Activated naive CD8-positive, alpha-beta T cell treated with anti-CD3 and anti-CD28 coated beads, Interleukin-2, amount 10 ng/mL, durations not matched to agents 7 days and 5 days (primary cell): ENCODE measurements around the gene SUN2. TPM values are rescaled to one million over a fixed set of nuclear protein-coding genes. Genes with fewer than 3 reads are reported as not detected.

ENCODE experiments used
- ATAC-seq: fragments of 150-1000 bp; cut with Tn5 transposase; one replicate; pipeline ENCODE4 v1.10.0; 2021; ENCODE audit warnings: low read depth, moderate library complexity
- POLR2A ChIA-PET: fragments of 350-600 bp; sonication (Branson Sonifier 250); formaldehyde crosslinking; loops from one replicate; lab custom pipeline; 2021; ENCODE audit warnings: antibody characterized with exemption; lab: Charles Lee
- DNase-seq: peaks from one replicate; pipeline ENCODE4 v3.0.0; 2021
- H3K27ac Mint-ChIP-seq: one replicate; pipeline ENCODE4 v1.8.0; 2022; ENCODE audit warnings: mild to moderate bottlenecking, mixed read lengths
- H3K27me3 Mint-ChIP-seq: one replicate; pipeline ENCODE4 v1.8.0; 2022; ENCODE audit warnings: mild to moderate bottlenecking, moderate library complexity, mixed read lengths
- H3K36me3 Mint-ChIP-seq: one replicate; pipeline ENCODE4 v1.8.0; 2021; ENCODE audit warnings: mild to moderate bottlenecking, mixed read lengths
- H3K4me1 Mint-ChIP-seq: one replicate; pipeline ENCODE4 v1.8.0; 2021; ENCODE audit warnings: mixed read lengths
- H3K4me3 Mint-ChIP-seq: one replicate; pipeline ENCODE4 v1.8.0; 2022; ENCODE audit warnings: mild to moderate bottlenecking, moderate library complexity, mixed read lengths
- H3K9me3 Mint-ChIP-seq: one replicate; pipeline ENCODE4 v1.8.0; 2021; ENCODE audit warnings: mixed read lengths
- total RNA-seq, 2 experiments: library from RNA; stranded (reverse); gene quantifications; one replicate each; pipeline ENCODE4 v1.2.3, GENCODE V29; 2021

SUN2 gene
- total RNA-seq, 2 experiments from 2014 or later, result 607 to 626 TPM

DNA sequence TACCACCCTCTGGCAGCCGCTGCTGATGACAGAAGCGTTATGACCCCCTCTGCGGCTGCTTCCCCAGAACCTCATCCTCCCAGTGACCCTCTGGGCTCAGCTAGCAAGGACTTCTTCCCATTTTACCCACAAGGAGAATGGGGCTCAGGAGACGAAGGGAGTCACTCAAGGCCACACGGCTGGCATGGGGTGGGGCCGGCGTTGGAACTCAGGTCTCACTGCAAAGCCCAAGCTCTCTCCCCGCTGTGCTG, 16.8 kb upstream of the SUN2 start:
- POLR2A ChIA-PET, result no interaction called here
- Mint-ChIP-seq H3K27me3 (no peaks in the 10 kb centered on the region), H3K9me3 (no peaks in the 10 kb centered on the region), H3K4me1 (peaks cover 12% of the 10 kb centered on the region), H3K36me3 (no peaks in the 10 kb centered on the region), H3K4me3 (no peak overlapping the region), H3K27ac (no peak overlapping the region)
- ATAC-seq (no peak), DNase-seq (no peak)

DNA sequence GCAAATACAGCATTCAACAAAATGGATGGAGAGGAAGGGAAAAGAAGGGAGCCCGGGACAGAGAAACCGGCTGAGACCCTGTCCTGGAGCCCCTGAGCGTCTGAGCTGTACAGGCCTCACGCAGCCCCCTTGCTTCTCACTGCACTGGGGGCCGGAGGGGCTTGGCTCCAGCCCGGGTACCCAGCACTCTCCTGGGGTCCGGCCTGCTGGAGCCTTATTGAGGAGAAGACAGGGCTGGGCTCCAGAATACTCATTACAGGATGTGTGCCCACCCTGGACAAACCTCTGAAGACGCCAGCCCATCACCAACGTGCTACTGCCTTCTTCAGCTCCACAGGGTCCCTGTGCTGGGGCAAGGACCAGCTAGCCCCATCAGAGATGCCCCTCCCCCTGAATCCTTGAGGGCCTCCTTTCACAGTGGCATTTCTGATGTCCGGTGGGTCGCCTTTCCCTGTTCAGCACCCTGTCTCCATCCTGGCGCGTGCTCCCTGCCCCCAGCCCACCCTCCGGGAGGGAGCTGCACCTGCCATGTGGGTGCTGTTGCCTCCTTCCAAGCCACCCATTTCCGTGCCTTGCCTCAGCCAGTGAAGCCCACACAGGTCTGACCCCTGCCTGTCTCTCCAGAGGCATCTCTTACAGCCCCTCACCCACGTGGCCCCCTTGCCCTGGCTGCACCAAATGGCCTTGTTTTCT, 14.6 kb upstream of the SUN2 start:
- Mint-ChIP-seq H3K27ac (no peak overlapping the region), H3K36me3 (no peaks in the 10 kb centered on the region), H3K9me3 (no peaks in the 10 kb centered on the region), H3K4me1 (peaks cover 9% of the 10 kb centered on the region), H3K27me3 (no peaks in the 10 kb centered on the region), H3K4me3 (no peak overlapping the region)
- DNase-seq, result no peak
- ATAC-seq, result no peak
- POLR2A ChIA-PET, result no interaction called here

DNA sequence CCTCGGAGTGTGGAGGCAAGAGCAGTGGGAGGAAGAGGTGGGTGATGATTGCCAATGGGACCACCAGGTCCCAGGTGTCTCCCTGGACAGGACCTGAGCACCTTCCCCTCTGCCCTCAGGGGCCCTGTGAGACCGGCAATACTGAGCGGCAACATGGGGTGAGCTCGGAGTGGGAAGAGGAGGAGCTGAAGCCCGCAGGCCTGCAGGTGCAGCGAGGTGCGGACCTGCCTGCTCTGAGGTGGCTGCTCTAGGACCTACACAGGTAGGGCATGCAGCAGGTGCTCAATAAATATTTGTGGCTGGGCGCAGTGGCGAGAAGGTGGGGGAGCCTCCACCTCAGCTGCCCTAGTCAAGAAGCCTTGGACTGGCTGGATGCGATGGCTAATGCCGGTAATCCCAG, 12.2 kb upstream of the SUN2 start:
- Mint-ChIP-seq H3K4me1 (peaks cover 4% of the 10 kb centered on the region), H3K9me3 (no peaks in the 10 kb centered on the region), H3K4me3 (no peak overlapping the region), H3K27me3 (no peaks in the 10 kb centered on the region), H3K36me3 (no peaks in the 10 kb centered on the region), H3K27ac (no peak overlapping the region)
- DNase-seq (no peak), ATAC-seq (no peak)
- POLR2A ChIA-PET, result interaction anchor here (0.5 kb wide), 1 partner anchor 108 kb away, joined by 3 read pairs; no protein-coding TSS in a partner anchor

DNA sequence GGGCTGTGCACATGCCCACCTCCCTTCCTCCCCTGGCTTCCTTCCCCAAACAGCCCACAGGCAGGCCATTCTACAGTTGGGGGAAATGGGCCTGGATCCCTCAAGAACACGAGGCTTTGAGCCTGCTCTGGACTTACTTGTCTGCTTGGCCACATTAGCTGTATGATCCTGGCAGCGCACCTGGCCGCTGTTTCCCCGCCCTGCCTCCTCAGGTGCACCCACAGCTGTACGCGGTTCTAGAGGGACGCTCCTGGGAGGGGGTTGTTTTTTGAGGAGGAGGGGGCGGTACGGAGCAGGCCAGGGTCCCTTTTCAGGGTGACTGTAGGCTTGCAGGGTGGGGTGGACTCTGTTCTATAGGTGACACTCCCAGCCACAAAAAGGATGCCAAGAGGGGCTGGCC, 11.5 kb upstream of the SUN2 start:
- Mint-ChIP-seq H3K9me3 (no peaks in the 10 kb centered on the region), H3K4me3 (no peak overlapping the region)

DNA sequence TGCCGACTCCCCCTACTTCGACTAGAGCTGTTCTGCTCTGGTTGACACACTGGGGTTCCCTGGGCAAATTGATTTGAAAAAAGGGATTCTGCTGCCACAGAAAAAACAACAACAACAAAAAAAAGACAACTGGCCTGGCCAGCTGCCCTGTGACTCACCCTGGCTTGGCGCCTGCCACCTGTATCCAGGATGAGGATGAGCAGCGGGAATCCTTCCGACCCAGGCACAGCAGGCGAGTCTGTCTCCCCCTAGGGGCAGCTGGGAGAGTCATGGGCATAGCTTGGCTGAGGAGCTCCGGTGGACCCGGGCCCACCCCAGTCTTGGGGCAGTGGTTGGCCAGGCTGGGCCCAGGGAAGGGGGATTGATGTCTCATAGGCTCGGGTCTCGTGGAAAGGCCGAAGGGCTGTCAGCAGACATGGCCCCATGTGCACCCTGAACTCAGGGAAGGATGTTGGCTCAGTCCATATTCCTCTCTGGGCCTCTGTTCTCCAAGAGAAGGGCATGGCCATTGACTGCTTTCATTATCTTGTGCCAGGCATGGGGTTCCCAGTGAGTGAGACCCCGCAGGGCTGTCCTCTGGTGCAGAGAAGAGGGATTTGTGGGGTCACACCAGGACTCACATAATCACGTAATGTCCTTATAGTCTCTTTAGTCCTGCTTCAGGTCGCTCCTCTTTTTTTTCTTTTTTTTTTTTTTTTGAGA, 10.4 kb upstream of the SUN2 start:
- no peaks in the 10 kb centered on the region for H3K27me3 Mint-ChIP-seq
- no peak overlapping the region for H3K4me3 Mint-ChIP-seq
- H3K4me1 Mint-ChIP-seq, result peaks cover 4% of the 10 kb centered on the region
- POLR2A ChIA-PET, result interaction anchor here (0.9 to 1.9 kb wide), 4 partner anchors 8 to 38 kb away, joined by 3 to 12 read pairs (median 4); no protein-coding TSS in a partner anchor
- H3K36me3 Mint-ChIP-seq, result no peaks in the 10 kb centered on the region
- no peak overlapping the region for H3K27ac Mint-ChIP-seq
- ATAC-seq (peak; percentile 46), DNase-seq (peak; percentile 55)
- no peaks in the 10 kb centered on the region for H3K9me3 Mint-ChIP-seq

More for the DNA sequence above, 11.5 kb upstream of the SUN2 start:
- H3K27ac Mint-ChIP-seq, result no peak overlapping the region
- POLR2A ChIA-PET, result interaction anchor here (0.6 to 1.9 kb wide), 3 partner anchors 9 to 35 kb away, joined by 3 to 12 read pairs (median 3); no protein-coding TSS in a partner anchor
- no peaks in the 10 kb centered on the region for H3K27me3 Mint-ChIP-seq
- no peak for DNase-seq
- no peaks in the 10 kb centered on the region for H3K36me3 Mint-ChIP-seq
- no peak for ATAC-seq
- peaks cover 4% of the 10 kb centered on the region for H3K4me1 Mint-ChIP-seq

DNA sequence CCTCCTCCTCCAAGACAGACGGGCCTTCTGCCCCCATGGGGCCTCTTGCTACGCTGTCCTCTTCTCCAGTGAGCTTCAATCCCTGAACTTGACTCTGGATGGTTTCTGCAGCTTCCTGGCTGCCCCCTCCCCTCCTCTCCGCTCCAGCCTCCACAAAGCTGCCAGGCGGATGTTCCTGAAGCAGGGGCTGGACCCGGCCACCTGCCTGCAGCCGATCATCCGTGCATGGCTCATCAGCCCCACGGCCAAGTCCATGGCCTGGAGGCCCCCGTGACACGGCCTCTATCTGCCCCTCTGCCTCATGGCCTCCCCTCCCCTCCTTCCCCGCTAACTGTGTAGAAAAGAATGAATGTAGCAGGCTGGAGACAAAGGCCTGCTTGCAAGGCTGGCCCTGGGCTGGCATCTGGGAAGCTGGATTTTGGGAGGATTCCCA, 6.8 kb upstream of the SUN2 start:
- DNase-seq (no peak), ATAC-seq (no peak)
- Mint-ChIP-seq H3K36me3 (peaks cover 4% of the 10 kb centered on the region), H3K4me3 (no peak overlapping the region), H3K27ac (no peak overlapping the region), H3K27me3 (no peaks in the 10 kb centered on the region), H3K9me3 (no peaks in the 10 kb centered on the region), H3K4me1 (peaks cover 18% of the 10 kb centered on the region)
- POLR2A ChIA-PET, result interaction anchor here (2.4 to 20.2 kb wide), 2 partner anchors 10 to 27 kb away, joined by 9 to 386 read pairs; no protein-coding TSS in a partner anchor

DNA sequence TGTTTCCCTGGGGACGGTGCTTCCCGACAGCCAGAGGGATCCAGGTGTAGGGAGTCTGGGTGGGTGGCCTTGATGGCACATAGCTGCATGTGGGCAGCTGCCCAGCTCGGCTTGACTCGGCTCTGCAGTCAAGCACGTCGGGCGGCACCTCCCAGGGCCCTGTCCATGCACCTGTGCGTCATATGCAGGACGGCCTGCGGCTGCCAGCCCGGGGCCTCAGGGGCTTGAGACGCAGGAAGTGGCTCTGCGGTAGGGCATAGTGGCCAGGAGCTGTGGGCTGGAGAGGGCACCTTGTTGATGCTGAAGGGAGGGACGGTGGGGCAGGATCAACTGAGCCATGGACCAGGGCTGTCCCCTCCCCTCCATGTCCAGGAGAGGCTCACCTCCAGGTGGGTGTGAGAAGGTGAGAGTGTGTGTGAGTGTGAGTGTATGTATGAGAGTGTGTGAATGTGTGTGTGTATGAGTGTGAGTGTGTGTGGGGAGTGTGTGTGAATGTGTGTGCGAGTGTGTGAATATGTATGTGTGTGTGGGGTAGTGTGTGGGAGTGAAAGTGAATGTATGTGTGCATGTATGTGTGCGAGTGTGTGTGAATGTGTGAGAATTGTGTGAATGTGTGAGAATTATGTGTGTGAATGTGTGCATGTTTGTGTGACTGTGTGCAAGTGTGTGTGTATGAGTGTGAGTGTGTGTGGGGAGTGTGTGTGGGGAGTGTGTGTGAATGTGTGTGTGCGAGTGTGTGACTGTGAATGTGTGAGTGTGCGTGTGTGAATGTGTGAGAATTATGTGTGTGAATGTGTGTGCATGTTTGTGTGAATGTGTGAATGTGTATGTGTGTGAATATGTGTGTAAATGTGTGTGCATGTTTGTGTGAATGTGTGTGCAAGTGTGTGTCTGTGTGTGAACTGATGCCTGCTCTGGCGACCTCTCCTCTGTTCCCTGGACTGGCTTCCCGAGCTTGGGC, 5.7 kb upstream of the SUN2 start:
- Mint-ChIP-seq H3K27me3 (no peaks in the 10 kb centered on the region), H3K4me3 (no peak overlapping the region), H3K27ac (no peak overlapping the region), H3K4me1 (peaks cover 22% of the 10 kb centered on the region), H3K9me3 (no peaks in the 10 kb centered on the region), H3K36me3 (peaks cover 9% of the 10 kb centered on the region)
- no peak for DNase-seq
- ATAC-seq, result no peak
- POLR2A ChIA-PET, result interaction anchor here (2.4 to 20.2 kb wide), 2 partner anchors 9 to 26 kb away, joined by 9 to 386 read pairs; no protein-coding TSS in a partner anchor

DNA sequence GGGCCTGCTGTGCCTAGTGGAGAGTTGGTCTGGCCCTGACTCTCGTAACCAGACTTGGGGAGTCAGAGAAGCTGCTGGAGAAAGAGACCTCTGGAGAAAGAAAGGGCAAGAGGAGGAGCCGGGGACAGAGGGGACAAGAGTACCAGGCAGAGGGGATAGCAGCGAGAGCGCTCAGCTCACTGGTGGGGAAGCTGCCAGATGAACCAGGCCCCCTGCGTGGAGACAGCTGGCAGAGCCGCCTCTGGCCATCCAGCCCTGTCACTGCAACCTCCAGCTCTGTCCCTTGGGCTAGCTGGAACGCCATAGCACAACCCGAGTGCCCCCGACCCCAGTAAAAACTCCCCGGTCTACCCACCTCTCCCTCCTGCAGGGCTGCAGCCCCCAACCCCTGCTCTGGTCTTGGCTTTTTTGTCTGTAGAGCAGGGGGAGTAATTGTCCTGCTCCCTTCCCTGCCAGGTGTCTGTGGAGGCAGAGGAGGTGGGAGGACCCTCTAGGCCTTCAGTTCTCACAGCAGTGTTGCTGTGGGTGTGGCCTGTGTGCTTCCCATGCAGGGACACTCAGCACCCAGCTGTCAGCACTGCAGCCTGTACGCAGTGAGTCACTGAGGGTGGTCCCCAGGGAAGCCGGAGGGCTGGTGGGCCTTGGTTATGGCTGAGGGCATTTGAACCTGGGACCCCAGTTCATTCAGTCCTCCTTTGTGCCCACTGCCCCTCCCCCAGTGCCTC, 4.8 kb upstream of the SUN2 start:
- ATAC-seq (no peak), DNase-seq (no peak)
- peaks cover 20% of the 10 kb centered on the region for H3K4me1 Mint-ChIP-seq
- POLR2A ChIA-PET, result interaction anchor here (0.6 to 20.2 kb wide), 3 partner anchors 8 to 71 kb away, joined by 3 to 386 read pairs (median 9); no protein-coding TSS in a partner anchor
- H3K27ac Mint-ChIP-seq, result no peak overlapping the region
- H3K9me3 Mint-ChIP-seq, result no peaks in the 10 kb centered on the region
- H3K4me3 Mint-ChIP-seq, result no peak overlapping the region
- no peaks in the 10 kb centered on the region for H3K27me3 Mint-ChIP-seq
- H3K36me3 Mint-ChIP-seq, result peaks cover 9% of the 10 kb centered on the region

DNA sequence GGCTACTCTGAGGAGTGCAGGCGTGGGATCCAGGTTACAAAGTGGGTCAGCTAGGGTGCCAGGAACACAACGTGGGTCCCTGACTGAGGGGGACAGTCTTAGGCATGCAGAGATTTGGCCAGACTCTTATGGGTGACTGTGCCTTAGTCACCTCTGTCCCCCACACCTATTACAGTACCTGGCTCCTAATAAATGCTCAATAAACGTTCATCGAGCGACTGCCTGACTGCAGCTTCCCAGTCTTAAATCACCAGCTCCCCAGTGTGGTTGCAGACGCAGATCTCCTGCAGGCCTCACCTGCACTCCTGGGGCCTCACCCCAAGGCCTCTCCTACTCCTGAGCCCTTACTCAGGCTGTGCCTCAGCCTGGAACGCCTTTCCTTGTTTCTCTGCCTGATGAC, 3.2 kb upstream of the SUN2 start:
- DNase-seq, result no peak
- H3K27ac Mint-ChIP-seq, result peak overlapping the region; percentile 77

DNA sequence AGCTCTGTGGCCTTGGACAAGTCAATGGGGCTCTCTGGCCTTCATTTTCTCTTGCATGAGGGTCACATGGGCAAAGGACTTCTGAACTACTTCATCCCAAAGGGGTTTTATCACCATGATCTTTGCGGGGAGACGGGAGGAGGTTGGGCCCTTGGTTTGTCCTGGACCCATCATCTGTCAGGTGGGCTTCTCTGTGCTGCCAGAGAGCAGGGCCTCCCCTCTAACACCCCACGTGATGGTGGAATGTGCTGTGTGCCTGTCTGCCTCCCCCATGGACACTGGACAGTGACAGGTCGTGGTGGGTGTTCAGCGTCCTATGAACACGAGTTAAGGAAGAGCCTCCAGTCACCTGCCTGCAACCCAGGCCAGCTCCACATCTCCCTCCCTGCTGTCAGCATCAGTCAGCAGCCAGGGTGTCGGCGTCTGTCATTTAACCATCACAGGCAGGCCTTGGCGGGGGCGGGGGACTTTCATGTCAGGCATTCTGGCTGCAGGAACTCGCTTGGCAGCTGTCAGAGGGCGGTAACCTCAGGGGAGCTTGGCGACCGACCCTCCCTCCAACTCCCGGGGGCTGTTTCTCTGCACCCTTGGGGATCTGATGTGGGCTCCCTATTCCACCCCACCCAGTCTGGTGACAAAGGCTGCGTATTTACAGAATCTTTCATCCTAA, 2.6 kb upstream of the SUN2 start:
- Mint-ChIP-seq H3K9me3 (no peaks in the 10 kb centered on the region), H3K4me3 (peak overlapping the region; percentile 98), H3K4me1 (peaks cover 25% of the 10 kb centered on the region), H3K27me3 (no peaks in the 10 kb centered on the region), H3K36me3 (peaks cover 22% of the 10 kb centered on the region), H3K27ac (peak overlapping the region; percentile 77)
- ATAC-seq (no peak), DNase-seq (peak; percentile 62)
- POLR2A ChIA-PET, result interaction anchor here (0.6 to 20.2 kb wide), 8 partner anchors 9 to 217 kb away, joined by 3 to 386 read pairs (median 3); partner anchors contain the start of genes GTPBP1 and TOMM22

More for the DNA sequence above, 3.2 kb upstream of the SUN2 start:
- Mint-ChIP-seq H3K4me1 (peaks cover 20% of the 10 kb centered on the region), H3K36me3 (peaks cover 16% of the 10 kb centered on the region), H3K27me3 (no peaks in the 10 kb centered on the region), H3K4me3 (peak overlapping the region; percentile 98), H3K9me3 (no peaks in the 10 kb centered on the region)
- POLR2A ChIA-PET, result interaction anchor here (0.6 to 20.2 kb wide), 8 partner anchors 8 to 217 kb away, joined by 3 to 386 read pairs (median 3); partner anchors contain the start of genes GTPBP1 and TOMM22
- no peak for ATAC-seq

DNA sequence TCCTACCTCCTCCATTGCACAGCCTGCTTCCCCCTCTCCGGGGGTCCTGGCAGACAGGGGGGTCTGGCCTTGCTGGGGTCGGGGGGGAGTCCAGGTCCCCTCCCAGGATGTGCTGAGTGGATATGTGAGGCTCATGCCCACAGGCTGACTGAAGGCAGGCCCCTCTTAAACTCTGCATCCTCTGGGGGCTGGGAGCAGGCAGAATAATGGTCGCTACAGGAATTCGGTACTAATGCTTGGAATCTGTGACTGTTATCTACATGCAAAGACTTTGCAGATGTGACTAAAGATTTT, 1.6 kb upstream of the SUN2 start:
- Mint-ChIP-seq H3K27ac (peak overlapping the region; percentile 96), H3K36me3 (peaks cover 29% of the 10 kb centered on the region), H3K4me1 (peaks cover 30% of the 10 kb centered on the region), H3K4me3 (peak overlapping the region; percentile 98), H3K27me3 (no peaks in the 10 kb centered on the region), H3K9me3 (no peaks in the 10 kb centered on the region)
- no peak for ATAC-seq
- POLR2A ChIA-PET, result interaction anchor here (1.2 to 20.2 kb wide), 2 partner anchors 11 to 21 kb away, joined by 3 to 386 read pairs; no protein-coding TSS in a partner anchor
- DNase-seq, result no peak
